K562 (cell line): ENCODE measurements around the gene STYX. TPM values are rescaled to one million over a fixed set of nuclear protein-coding genes. Genes with fewer than 3 reads are reported as not detected.

Source experiments
- BRD9 ChIP-seq: fragments of 450-650 bp; IDR thresholded peaks from 2 replicates; pipeline ENCODE4 v1.6.1; 2018; ENCODE audit warnings: low read depth; ENCODE audit not compliant: partially characterized antibody
- ETV6 ChIP-seq, 3 experiments: fragments of 150-350 bp in 1 of 3; sonication (generic) in 1 of 3; formaldehyde crosslinking in 1 of 3; IDR thresholded peaks; 2 replicates each; pipeline versions ENCODE4 v1.6.1 to v1.8.0; 2014 to 2022; ENCODE audit warnings: borderline replicate concordance in 2 of 3, low read depth in 2 of 3, antibody characterized with exemption in 1 of 3, low read length in 1 of 3, mild to moderate bottlenecking in 1 of 3, missing genetic modification reagents in 1 of 3
- MCM3 ChIP-seq: fragments of 450-650 bp; IDR thresholded peaks from 2 replicates; pipeline ENCODE4 v1.6.1; 2016
- MED1 ChIP-seq: sonication (generic); formaldehyde crosslinking; IDR thresholded peaks from 2 replicates; pipeline ENCODE4 v1.8.1; 2023; ENCODE audit warnings: missing genetic modification reagents, borderline replicate concordance
- POLR3G ChIP-seq: IDR thresholded peaks from 2 replicates; pipeline ENCODE4 v1.6.1; 2011; ENCODE audit not compliant: insufficient read length, insufficient replicate concordance; ENCODE audit errors: extremely low read depth
- POU5F1 ChIP-seq: fragments of 150-350 bp; IDR thresholded peaks from 2 replicates; pipeline ENCODE4 v1.6.1; 2014; ENCODE audit warnings: borderline replicate concordance, low read length, low read depth, mild to moderate bottlenecking; ENCODE audit not compliant: partially characterized antibody
- PTBP1 ChIP-seq: fragments of 200-400 bp; formaldehyde crosslinking; IDR thresholded peaks from 2 replicates; pipeline ENCODE4 v1.6.1; 2017; ENCODE audit warnings: low read depth, low read length
- SRSF3 ChIP-seq: fragments of 200-400 bp; formaldehyde crosslinking; IDR thresholded peaks from 2 replicates; pipeline ENCODE4 v1.6.1; 2016; ENCODE audit warnings: mild to moderate bottlenecking, low read length, moderate library complexity; ENCODE audit not compliant: insufficient read depth
- YY1 ChIP-seq, 3 experiments: IDR thresholded peaks; 2 replicates each; pipeline ENCODE4 v1.6.1; 2011; ENCODE audit warnings: low read length in 2 of 3, mild to moderate bottlenecking in 2 of 3, moderate library complexity in 2 of 3, borderline replicate concordance in 1 of 3, control low read depth in 1 of 3, low read depth in 1 of 3; ENCODE audit not compliant: insufficient read depth in 3 of 3, insufficient replicate concordance in 2 of 3, control insufficient read depth in 1 of 3, insufficient read length in 1 of 3; ENCODE audit errors: extremely low read depth in 1 of 3
- ZBED1 ChIP-seq: IDR thresholded peaks from 2 replicates; pipeline ENCODE4 v1.6.1; 2014
- ZKSCAN8 ChIP-seq: fragments of 200-800 bp; sonication (Bioruptor generic); IDR thresholded peaks from 2 replicates; pipeline ENCODE4 v1.6.1; 2016; ENCODE audit warnings: missing genetic modification characterization, missing compliant biosample characterization
- ZNF445 ChIP-seq: fragments of 250-450 bp; sonication (Bioruptor Pico); IDR thresholded peaks from 2 replicates; pipeline ENCODE4 v1.4.0; 2020; ENCODE audit warnings: low read depth, mild to moderate bottlenecking, moderate library complexity
- polyA plus RNA-seq, 8 experiments: library from polyadenylated mRNA; depleted of rRNA in 4 of 8; stranded (reverse) in 5 of 8; unstranded in 3 of 8; fragments of >200 nt; fragmentation: Nextera tagmentation in 2 of 8; fragmentation: Illumina TruSeq in 1 of 8; extraction: Ambion mirVana in 2 of 8; extraction: Trizol in 1 of 8; gene quantifications; 2 replicates each; pipeline versions ENCODE4 v1.2.1 to v1.2.3, GENCODE V29; 2011 to 2014; ENCODE audit warnings: inconsistent platforms in 1 of 8, missing spikeins in 1 of 8
- total RNA-seq, 7 experiments: library from RNA; depleted of rRNA in 6 of 7; stranded (reverse); fragments of >200 nt in 6 of 7; fragmentation: Illumina TruSeq in 2 of 7; extraction: Trizol in 2 of 7; gene quantifications; 2 replicates each; pipeline versions ENCODE4 v1.2.1 to v1.2.3, GENCODE V29; 2011 to 2021; ENCODE audit warnings: low replicate concordance in 1 of 7
- TF ChIP-seq, protein P1 (sequence below): fragments of 250-450 bp; sonication (Bioruptor Pico); IDR thresholded peaks from 2 replicates; pipeline ENCODE4 v1.5.0; 2021; ENCODE audit warnings: mild to moderate bottlenecking, moderate library complexity
- TF ChIP-seq, protein P2 (sequence below), 3 experiments: fragments of 200-800 bp in 1 of 3; sonication (Bioruptor generic) in 1 of 3; sonication (generic) in 1 of 3; formaldehyde crosslinking in 1 of 3; IDR thresholded peaks; 2 replicates each; pipeline versions ENCODE4 v1.6.1 to v1.8.0; 2016 to 2022; ENCODE audit warnings: mild to moderate bottlenecking in 2 of 3, missing compliant biosample characterization in 2 of 3, missing genetic modification characterization in 2 of 3, missing genetic modification reagents in 1 of 3
- TF ChIP-seq, protein P3 (sequence below): sonication (generic); formaldehyde crosslinking; IDR thresholded peaks from 2 replicates; pipeline ENCODE4 v1.9.0; 2022; ENCODE audit warnings: mild to moderate bottlenecking, missing genetic modification reagents

The STYX gene
- total and polyA plus RNA-seq, 9 of the 15 experiments (the other 6 are each of a cell fraction or from before 2014, with no cell fraction given) = 5.0 to 15.4 (median 10.6) TPM

DNA sequence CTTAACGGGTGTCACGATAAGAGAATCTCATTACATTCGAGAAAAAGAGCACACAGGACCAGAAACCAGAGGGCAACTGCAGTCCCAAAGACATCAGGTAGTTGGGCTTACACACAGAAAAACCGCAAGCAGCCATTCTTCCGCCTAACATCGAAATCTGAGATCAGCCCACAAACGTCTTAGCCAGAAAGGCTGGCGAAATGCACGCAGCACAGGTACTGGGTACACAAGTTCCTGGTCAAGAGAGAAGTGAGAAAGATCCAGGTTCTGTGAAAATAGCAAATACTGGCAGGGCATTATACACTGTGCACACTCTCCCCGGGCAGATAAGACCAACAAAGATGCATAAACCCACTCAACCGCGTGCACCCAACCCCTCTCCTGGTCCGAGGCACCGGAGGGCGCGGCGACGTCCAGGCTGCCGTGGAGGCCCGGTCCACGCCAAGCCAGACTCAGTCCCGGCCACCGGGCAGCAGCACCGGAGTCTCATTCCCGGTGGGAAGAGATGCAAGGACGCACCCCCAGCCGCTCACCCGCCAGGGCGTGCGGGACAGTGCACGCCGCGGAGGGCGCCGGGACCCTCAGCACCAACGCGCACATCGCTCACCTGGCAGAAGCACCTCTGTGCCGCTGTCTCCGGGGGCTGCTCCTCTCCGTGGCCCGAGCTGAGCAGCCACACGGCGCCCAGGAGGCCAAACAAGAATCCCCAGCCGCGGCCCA is 35.0 kb upstream of the STYX start (continued):
- TF ChIP-seq, protein P1, sequence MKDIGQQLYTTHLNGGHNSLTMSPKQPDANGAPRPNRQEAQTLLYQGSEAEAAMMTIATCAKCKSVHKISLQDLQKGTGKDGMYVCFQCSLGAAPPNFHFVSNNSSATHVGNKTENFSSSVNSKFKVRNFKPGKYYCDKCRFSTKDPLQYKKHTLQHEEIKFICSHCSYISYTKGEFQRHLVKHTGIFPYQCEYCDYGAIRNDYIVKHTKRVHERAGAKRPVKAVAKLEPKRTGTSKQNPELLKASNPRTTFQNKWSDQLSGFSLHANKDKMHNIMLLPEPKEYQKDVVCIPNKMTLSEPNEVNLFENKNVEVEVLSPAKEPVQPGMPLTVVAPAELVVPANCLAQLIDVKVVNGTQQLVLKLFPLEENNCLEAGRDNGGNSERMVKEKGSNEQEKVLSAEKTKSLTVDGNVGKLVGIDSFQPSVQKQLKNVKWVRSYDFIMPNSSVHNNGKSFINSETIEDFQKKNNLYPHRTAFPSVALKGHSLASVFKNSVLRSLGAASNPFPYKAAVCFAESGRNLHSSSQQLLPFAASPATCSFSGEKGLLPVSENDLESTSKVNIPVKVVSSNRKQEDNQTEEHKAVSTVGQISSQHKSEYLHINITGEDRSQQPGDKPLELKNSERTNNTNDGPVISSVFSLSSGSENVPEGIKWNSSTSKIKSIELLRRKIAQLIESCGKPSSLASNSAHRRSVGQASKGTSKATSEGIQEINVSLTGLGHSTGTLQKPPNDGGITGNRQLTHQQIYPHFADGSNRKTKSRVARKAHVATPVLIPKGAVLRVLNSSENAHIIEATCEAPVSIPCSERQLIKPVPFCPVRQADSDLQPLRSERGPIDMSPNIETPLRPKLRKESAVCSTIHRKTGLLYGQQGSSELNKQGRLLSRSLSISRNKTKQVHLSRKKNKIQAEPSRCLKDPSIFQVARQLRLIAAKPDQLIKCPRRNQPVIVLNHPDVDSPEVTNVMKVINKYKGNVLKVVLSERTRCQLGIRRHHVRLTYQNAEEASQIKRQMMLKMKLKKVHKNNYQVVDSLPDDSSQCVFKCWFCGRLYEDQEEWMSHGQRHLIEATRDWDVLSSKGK = no peak
- no peak for TF ChIP-seq ZKSCAN8 (CRISPR knock-in tag)
- TF ChIP-seq MED1 = no peak
- no peak for TF ChIP-seq MCM3
- no peak for TF ChIP-seq ZNF445 (CRISPR knock-in tag)
- no peak for TF ChIP-seq POLR3G
- no peak for TF ChIP-seq PTBP1
- no peak for TF ChIP-seq ZBED1
- no peak for TF ChIP-seq ETV6 (IDR thresholded peaks at IDR 0.05; ENCODE audit: borderline replicate concordance in 1 of 2, low read depth in 2 of 2, low read length in 1 of 2)
- no peak for TF ChIP-seq ETV6 (CRISPR knock-in tag; IDR thresholded peaks at IDR 0.05; ENCODE audit: borderline replicate concordance)
- TF ChIP-seq POU5F1 = no peak
- TF ChIP-seq, protein P2, sequence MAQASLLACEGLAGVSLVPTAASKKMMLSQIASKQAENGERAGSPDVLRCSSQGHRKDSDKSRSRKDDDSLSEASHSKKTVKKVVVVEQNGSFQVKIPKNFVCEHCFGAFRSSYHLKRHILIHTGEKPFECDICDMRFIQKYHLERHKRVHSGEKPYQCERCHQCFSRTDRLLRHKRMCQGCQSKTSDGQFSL (CRISPR knock-in tag; IDR thresholded peaks at IDR 0.05) = 0 out of 2 replicates have a peak, but pooled peaks have one; percentile 17
- TF ChIP-seq, protein P2 (tag; IDR thresholded peaks at IDR 0.05) = no peak
- TF ChIP-seq SRSF3 = no peak
- TF ChIP-seq YY1 (IDR thresholded peaks at IDR 0.05; ENCODE audit: borderline replicate concordance in 1 of 3, control insufficient read depth in 1 of 3, extremely low read depth in 1 of 3, insufficient read depth in 3 of 3, insufficient read length in 1 of 3, insufficient replicate concordance in 2 of 3, low read depth in 1 of 3, low read length in 2 of 3) = peak in 2 of 3 experiments; percentile 63 to 79
- no peak for TF ChIP-seq BRD9
- TF ChIP-seq, protein P3, sequence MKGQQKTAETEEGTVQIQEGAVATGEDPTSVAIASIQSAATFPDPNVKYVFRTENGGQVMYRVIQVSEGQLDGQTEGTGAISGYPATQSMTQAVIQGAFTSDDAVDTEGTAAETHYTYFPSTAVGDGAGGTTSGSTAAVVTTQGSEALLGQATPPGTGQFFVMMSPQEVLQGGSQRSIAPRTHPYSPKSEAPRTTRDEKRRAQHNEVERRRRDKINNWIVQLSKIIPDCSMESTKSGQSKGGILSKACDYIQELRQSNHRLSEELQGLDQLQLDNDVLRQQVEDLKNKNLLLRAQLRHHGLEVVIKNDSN = no peak
